Measurements from ENCODE around the gene PCED1B. TPM values are rescaled to one million over a fixed set of nuclear protein-coding genes. Genes with fewer than 3 reads are reported as not detected.
"Not testable (repeated sequence)": the region's sequence is repeated elsewhere in the genome, so short reads cannot be mapped to it uniquely, and the experiment has no call there.

PCED1B gene
- total RNA-seq, 1 donor from 2014 or later: 0.99 TPM

- no peak for DNase-seq (ENCODE audit: low read depth)
Observed at GRCh38 chr12:47164724-47165439, 85.5 kb downstream of the PCED1B start.

GRCh38 chr12:47165934-47166333, 86.5 kb downstream of the PCED1B start:
- DNase-seq (ENCODE audit: low read depth): no peak

GRCh38 chr12:47166365-47166764, 86.9 kb downstream of the PCED1B start:
- no peak for DNase-seq (ENCODE audit: low read depth)

GRCh38 chr12:47170281-47170680, 90.9 kb downstream of the PCED1B start:
- not testable (repeated sequence) for DNase-seq (ENCODE audit: low read depth)

GRCh38 chr12:47178014-47178413, 98.6 kb downstream of the PCED1B start:
- DNase-seq (ENCODE audit: low read depth): no peak

- not testable (repeated sequence) for DNase-seq (ENCODE audit: low read depth)
Observed at GRCh38 chr12:47182164-47182938, 102.9 kb downstream of the PCED1B start.

- no peak for DNase-seq (ENCODE audit: low read depth)
Observed at GRCh38 chr12:47184229-47184628, 104.8 kb downstream of the PCED1B start.

- no peak for DNase-seq (ENCODE audit: low read depth)
Observed at GRCh38 chr12:47184813-47185212, 105.4 kb downstream of the PCED1B start.

GRCh38 chr12:47186246-47186645, 106.8 kb downstream of the PCED1B start:
- no peak for DNase-seq (ENCODE audit: low read depth)

GRCh38 chr12:47188576-47189441, 109.4 kb downstream of the PCED1B start:
- peak; percentile 54 for DNase-seq (ENCODE audit: low read depth)

GRCh38 chr12:47189728-47190127, 110.3 kb downstream of the PCED1B start:
- DNase-seq (ENCODE audit: low read depth): no peak

- peak; percentile 35 for DNase-seq (ENCODE audit: low read depth)
Observed at GRCh38 chr12:47190271-47190750, 110.9 kb downstream of the PCED1B start.

- DNase-seq (ENCODE audit: low read depth): no peak
Observed at GRCh38 chr12:47190905-47191304, 111.5 kb downstream of the PCED1B start.

GRCh38 chr12:47192051-47192450, 112.6 kb downstream of the PCED1B start:
- DNase-seq (ENCODE audit: low read depth): no peak

- no peak for DNase-seq (ENCODE audit: low read depth)
Observed at GRCh38 chr12:47193066-47193465, 113.6 kb downstream of the PCED1B start.

GRCh38 chr12:47194501-47194900, 115.1 kb downstream of the PCED1B start:
- DNase-seq (ENCODE audit: low read depth): no peak

GRCh38 chr12:47200446-47200845, 121.0 kb downstream of the PCED1B start:
- DNase-seq (ENCODE audit: low read depth): no peak

GRCh38 chr12:47201190-47201589, 121.8 kb downstream of the PCED1B start:
- DNase-seq (ENCODE audit: low read depth): not testable (repeated sequence)

- no peak for DNase-seq (ENCODE audit: low read depth)
Observed at GRCh38 chr12:47202176-47202575, 122.8 kb downstream of the PCED1B start.

GRCh38 chr12:47205532-47206449, 126.4 kb downstream of the PCED1B start:
- DNase-seq (ENCODE audit: low read depth): no peak
